ENCODE results near the gene PTPRG. TPM values are rescaled to one million over a fixed set of nuclear protein-coding genes. Genes with fewer than 3 reads are reported as not detected.

Gene PTPRG
- total and polyA plus RNA-seq, 2 of the 13 experiments (the other 11 are each of a cell fraction or from before 2014, with no cell fraction given) = 8.0 to 25.3 TPM

- FAIRE-seq (no peak), ATAC-seq (no peak), DNase-seq (ENCODE audit: low spot score) (no peak)
- Histone ChIP-seq H3K4me2 (ENCODE audit: low read depth, low read length) (no peak overlapping the region), H4K20me1 (ENCODE audit: insufficient read depth, low read length) (peaks cover 4% of the 10 kb centered on the region), H3K4me1 (ENCODE audit: insufficient read depth, low read length) (peaks cover 30% of the 10 kb centered on the region), H3K36me3 (replicated peaks in 1 of 2; ENCODE audit: control insufficient read depth in 1 of 2, insufficient read depth in 2 of 2, low read length in 2 of 2) (no peaks in the 10 kb centered on the region; a peak in 1 of 5 replicates), H3K9me3 (ENCODE audit: low read length) (no peaks in the 10 kb centered on the region), H3K79me2 (ENCODE audit: insufficient read depth, low read length) (peaks cover 55% of the 10 kb centered on the region), H3K27me3 (ENCODE audit: control insufficient read depth in 1 of 2, insufficient read depth in 2 of 2, low read length in 2 of 2) (no peaks in the 10 kb centered on the region), H2AFZ (ENCODE audit: low read length) (no peak overlapping the region), H3K4me3 (replicated peaks in 1 of 3; ENCODE audit: insufficient read depth in 1 of 3, low read depth in 2 of 3, low read length in 3 of 3) (no peak overlapping the region), H3K9ac (ENCODE audit: insufficient read depth, low read depth, low read length) (no peak overlapping the region), H3K27ac (ENCODE audit: extremely low read length, insufficient read depth, low read length) (no peak overlapping the region)
- no TSS peak for BruUV-seq (replicated peaks)
- TF ChIP-seq ZEB1 (IDR thresholded peaks at IDR 0.05; ENCODE audit: insufficient replicate concordance, low read depth) (no peak), ZFP36L1 (CRISPR knock-in tag; IDR thresholded peaks at IDR 0.05) (no peak), PLRG1 (conservative IDR thresholded peaks at IDR 0.05) (no peak), HNF4G (IDR thresholded peaks at IDR 0.05; ENCODE audit: borderline replicate concordance, low read depth, low read length) (no peak), HNF4G (CRISPR knock-in tag; IDR thresholded peaks at IDR 0.05; ENCODE audit: borderline replicate concordance, low read depth) (no peak), ZNF672 (CRISPR knock-in tag; IDR thresholded peaks at IDR 0.05) (no peak), POGZ (CRISPR knock-in tag; IDR thresholded peaks at IDR 0.05) (no peak), TFDP1 (CRISPR knock-in tag; IDR thresholded peaks at IDR 0.05; ENCODE audit: borderline replicate concordance) (no peak), ZNF335 (CRISPR knock-in tag; IDR thresholded peaks at IDR 0.05) (no peak), KDM4B (CRISPR knock-in tag; IDR thresholded peaks at IDR 0.05) (no peak), HNRNPL (IDR thresholded peaks at IDR 0.05; ENCODE audit: low read depth, low read length) (no peak)
- in situ Hi-C loops (cut with HindIII; ENCODE audit: extremely low pct_ligation_motif_present, low pct_unique_long_range_greater_than_20kb) = no loop called here
- WGBS (ENCODE audit: low lambda C conversion rate) = 88% methylated on average over 4 of the region's 4 CpGs
- ChIA-PET CTCF (ENCODE audit: low intra/inter-chr PET ratio, low total read pairs) (no interaction called here), POLR2A (no interaction called here)
- intact Hi-C loops (cut with micrococcal nuclease; ENCODE audit: unreplicated experiment) = no loop called here
Measured at GRCh38 chr3:61582287-61582686, 20.9 kb downstream of the PTPRG start.

Measured in HepG2 (cell line).